IPS-NIHi11 (cell line): Measurements from ENCODE around the gene ZNF670.
"Not testable (repeated sequence)": the region's sequence is repeated elsewhere in the genome, so short reads cannot be mapped to it uniquely, and the experiment has no call there.

Source experiments
- DNase-seq: peaks from one replicate; pipeline ENCODE4 v3.0.0; 2012; ENCODE audit warnings: mixed read lengths, low spot score

ZNF670 gene

DNA sequence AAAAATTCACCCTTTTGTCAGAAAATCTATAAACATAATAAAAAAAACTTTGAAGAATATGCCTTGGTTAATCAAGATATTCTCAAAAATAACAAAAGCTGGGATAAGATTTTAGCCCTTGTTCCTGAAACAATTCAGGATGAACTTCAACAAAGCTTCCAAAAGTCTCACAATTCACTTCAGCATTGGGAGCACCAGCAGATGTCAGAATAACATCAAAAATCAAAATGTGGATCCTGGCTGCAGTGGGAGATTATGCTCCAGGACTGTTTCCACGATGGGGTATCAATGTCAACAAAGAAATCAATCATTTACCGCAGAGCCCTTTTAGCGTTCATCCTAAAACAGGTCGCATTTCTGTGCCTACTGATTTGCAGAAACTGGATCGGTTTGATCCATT, 35.2 kb downstream of the ZNF670 start:
- no peak for DNase-seq

GRCh38 chr1:247037511-247038320, 40.9 kb downstream of the ZNF670 start:
- DNase-seq = no peak

GRCh38 chr1:247032306-247032705, 46.3 kb downstream of the ZNF670 start:
- not testable (repeated sequence) for DNase-seq
